ENCODE measurements around the gene PAX5. TPM values are rescaled to one million over a fixed set of nuclear protein-coding genes. Genes with fewer than 3 reads are reported as not detected.

Gene PAX5
- polyA plus RNA-seq, 3 donors, result 0.03 to 0.15 TPM; not detected in 1

DNA sequence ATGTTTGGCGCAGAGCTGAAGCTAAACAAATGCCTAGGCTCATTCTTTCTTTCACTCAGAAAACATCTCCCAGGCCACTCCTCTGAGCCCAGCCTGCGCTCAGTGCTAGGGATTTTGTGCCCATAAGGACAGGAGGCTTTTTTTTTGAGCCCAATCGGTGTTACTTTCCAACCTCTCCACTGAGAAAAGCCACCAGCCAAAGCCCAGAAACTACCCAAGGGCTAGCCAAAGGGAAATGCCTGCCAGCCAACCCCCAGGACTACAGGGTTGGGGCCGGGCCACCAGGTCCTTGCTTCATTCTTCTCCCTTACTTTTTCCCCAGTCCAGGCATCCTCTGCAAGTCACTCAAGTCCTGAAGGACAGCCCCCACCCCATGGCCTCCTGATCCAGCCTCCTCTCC, 134.7 kb downstream of the PAX5 start:
- Mint-ChIP-seq H3K4me1 (no peaks in the 10 kb centered on the region), H3K36me3 (no peaks in the 10 kb centered on the region), H3K27ac (peak overlapping the region in 1 of 7 donors; percentile 52), H3K9me3 (no peaks in the 10 kb centered on the region), H3K27me3 (ENCODE audit: low read depth in 3 of 3) (peaks cover 8 to 26% (median 12%) of the 10 kb centered on the region in 3 donors), H3K4me3 (no peak overlapping the region)
- H4K20me1 ChIP-seq (ENCODE audit: insufficient read depth, low read length), result no peaks in the 10 kb centered on the region
- no peaks in the 10 kb centered on the region for H3K36me3 ChIP-seq (replicated peaks in 1 of 2; ENCODE audit: control insufficient read depth in 1 of 2, insufficient read depth in 2 of 2, low read length in 2 of 2)
- no peak overlapping the region for H2AFZ ChIP-seq (ENCODE audit: insufficient read depth, low read depth, low read length, poor library complexity, severe bottlenecking)
- no peaks in the 10 kb centered on the region for H3K9me3 ChIP-seq (replicated peaks in 1 of 2; ENCODE audit: control insufficient read depth in 1 of 2, insufficient read depth in 1 of 2, low read length in 2 of 2)
- no peak overlapping the region for H3K4me2 ChIP-seq (replicated peaks; ENCODE audit: extremely low read depth, low read length, poor library complexity, severe bottlenecking)
- no peak overlapping the region for H3K4me3 ChIP-seq (replicated peaks in 1 of 3; ENCODE audit: low read depth in 2 of 3, low read length in 3 of 3)
- no peaks in the 10 kb centered on the region for H3K79me2 ChIP-seq (ENCODE audit: insufficient read depth, low read length)
- no peaks in the 10 kb centered on the region for H3K4me1 ChIP-seq (ENCODE audit: control insufficient read depth in 1 of 2, insufficient read depth in 2 of 2, low read length in 2 of 2)
- H3K9ac ChIP-seq (ENCODE audit: insufficient read depth, low read length, poor library complexity, severe bottlenecking), result no peak overlapping the region
- WGBS (ENCODE audit: insufficient coverage), result 81% methylated on average over 4 of the region's 4 CpGs
- H3K27ac ChIP-seq (ENCODE audit: low read depth in 1 of 2, low read length in 2 of 2), result no peak overlapping the region
- TF ChIP-seq, protein P1, sequence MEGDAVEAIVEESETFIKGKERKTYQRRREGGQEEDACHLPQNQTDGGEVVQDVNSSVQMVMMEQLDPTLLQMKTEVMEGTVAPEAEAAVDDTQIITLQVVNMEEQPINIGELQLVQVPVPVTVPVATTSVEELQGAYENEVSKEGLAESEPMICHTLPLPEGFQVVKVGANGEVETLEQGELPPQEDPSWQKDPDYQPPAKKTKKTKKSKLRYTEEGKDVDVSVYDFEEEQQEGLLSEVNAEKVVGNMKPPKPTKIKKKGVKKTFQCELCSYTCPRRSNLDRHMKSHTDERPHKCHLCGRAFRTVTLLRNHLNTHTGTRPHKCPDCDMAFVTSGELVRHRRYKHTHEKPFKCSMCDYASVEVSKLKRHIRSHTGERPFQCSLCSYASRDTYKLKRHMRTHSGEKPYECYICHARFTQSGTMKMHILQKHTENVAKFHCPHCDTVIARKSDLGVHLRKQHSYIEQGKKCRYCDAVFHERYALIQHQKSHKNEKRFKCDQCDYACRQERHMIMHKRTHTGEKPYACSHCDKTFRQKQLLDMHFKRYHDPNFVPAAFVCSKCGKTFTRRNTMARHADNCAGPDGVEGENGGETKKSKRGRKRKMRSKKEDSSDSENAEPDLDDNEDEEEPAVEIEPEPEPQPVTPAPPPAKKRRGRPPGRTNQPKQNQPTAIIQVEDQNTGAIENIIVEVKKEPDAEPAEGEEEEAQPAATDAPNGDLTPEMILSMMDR (IDR thresholded peaks at IDR 0.05), result no peak
- no peak for DNase-seq
- intact Hi-C loops (cut with micrococcal nuclease), result no loop called here
- H3K27me3 ChIP-seq (ENCODE audit: control insufficient read depth in 2 of 2, insufficient read depth in 2 of 2, low read length in 2 of 2), result no peaks in the 10 kb centered on the region

DNA sequence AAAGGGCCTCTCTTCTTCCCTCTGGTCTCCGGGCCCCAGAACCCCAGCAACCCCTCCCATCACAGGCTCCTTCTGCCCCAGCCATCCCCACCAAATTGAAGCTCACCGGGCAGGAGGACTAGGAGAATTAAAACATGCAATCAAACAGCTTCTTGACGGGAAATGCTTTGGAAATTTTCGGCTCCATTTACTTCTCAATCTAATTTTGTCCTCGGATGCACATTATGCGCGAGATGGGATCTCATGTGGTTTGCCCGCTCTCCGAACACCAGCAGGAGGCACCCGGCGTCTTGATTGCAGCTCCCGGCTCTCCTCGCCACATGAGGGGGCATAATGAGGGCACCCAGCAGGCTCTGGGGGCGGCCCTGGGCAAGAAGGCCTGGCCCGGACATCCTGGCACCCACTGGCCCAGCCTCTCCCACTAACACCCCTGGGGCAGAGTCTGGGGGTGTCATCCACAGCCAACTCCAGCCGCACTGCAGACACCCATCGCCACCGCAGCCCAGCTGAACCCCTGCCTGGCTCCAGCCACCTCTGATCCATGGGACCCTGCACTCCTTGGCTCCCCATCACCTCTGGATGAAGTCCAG, 135.5 kb downstream of the PAX5 start:
- DNase-seq, result no peak
- H3K4me1 Mint-ChIP-seq, result no peaks in the 10 kb centered on the region
- Histone ChIP-seq H3K27me3 (ENCODE audit: control insufficient read depth in 2 of 2, insufficient read depth in 2 of 2, low read length in 2 of 2) (no peaks in the 10 kb centered on the region), H3K4me2 (replicated peaks; ENCODE audit: extremely low read depth, low read length, poor library complexity, severe bottlenecking) (no peak overlapping the region), H3K79me2 (ENCODE audit: insufficient read depth, low read length) (no peaks in the 10 kb centered on the region), H3K9me3 (replicated peaks in 1 of 2; ENCODE audit: control insufficient read depth in 1 of 2, insufficient read depth in 1 of 2, low read length in 2 of 2) (no peaks in the 10 kb centered on the region), H3K4me3 (replicated peaks in 1 of 3; ENCODE audit: low read depth in 2 of 3, low read length in 3 of 3) (no peak overlapping the region), H3K36me3 (replicated peaks in 1 of 2; ENCODE audit: control insufficient read depth in 1 of 2, insufficient read depth in 2 of 2, low read length in 2 of 2) (no peaks in the 10 kb centered on the region), H3K9ac (ENCODE audit: insufficient read depth, low read length, poor library complexity, severe bottlenecking) (no peak overlapping the region), H3K27ac (ENCODE audit: low read depth in 1 of 2, low read length in 2 of 2) (no peak overlapping the region), H2AFZ (ENCODE audit: insufficient read depth, low read depth, low read length, poor library complexity, severe bottlenecking) (no peak overlapping the region), H4K20me1 (ENCODE audit: insufficient read depth, low read length) (no peaks in the 10 kb centered on the region), H3K4me1 (ENCODE audit: control insufficient read depth in 1 of 2, insufficient read depth in 2 of 2, low read length in 2 of 2) (no peaks in the 10 kb centered on the region)
- H3K36me3 Mint-ChIP-seq, result no peaks in the 10 kb centered on the region
- intact Hi-C loops (cut with micrococcal nuclease), result no loop called here
- H3K4me3 Mint-ChIP-seq, result no peak overlapping the region
- no peak overlapping the region for H3K27ac Mint-ChIP-seq
- TF ChIP-seq, protein P1 (IDR thresholded peaks at IDR 0.05), result no peak
- H3K9me3 Mint-ChIP-seq, result no peaks in the 10 kb centered on the region
- H3K27me3 Mint-ChIP-seq (ENCODE audit: low read depth in 3 of 3), result peaks cover 6 to 21% (median 9%) of the 10 kb centered on the region in 3 donors
- 94% methylated on average over 18 of the region's 18 CpGs for WGBS (ENCODE audit: insufficient coverage)
